Stimulated activated CD8-positive, alpha-beta memory T cell treated with anti-CD3 and anti-CD28 coated beads, Interleukin-2, amount 100 ng/mL, for 1 hour (primary cell): ENCODE measurements around the gene PNMA1.

Experiments
- DNase-seq, 2 donors: peaks; one replicate each; pipeline ENCODE4 v3.0.0-alpha.2; 2020; ENCODE audit warnings: low read depth in 2 of 2

Gene PNMA1

DNA sequence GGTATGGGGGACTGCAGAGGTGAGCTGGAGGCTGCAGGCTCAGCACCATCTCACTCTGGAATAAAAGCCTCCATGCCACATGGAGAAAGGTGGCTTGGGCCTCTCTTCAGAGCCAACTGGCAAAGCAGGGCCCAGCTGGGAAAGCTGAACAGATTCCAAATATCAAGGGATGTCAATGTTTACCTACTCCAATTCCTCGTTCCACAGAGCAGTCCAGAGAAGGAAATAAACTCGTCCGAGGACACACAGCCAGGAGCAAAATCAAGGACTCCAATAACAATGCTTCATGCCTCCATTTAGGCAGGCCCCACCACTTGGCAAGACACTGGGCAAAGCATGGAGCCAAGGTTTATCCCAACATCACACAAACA is 36.3 kb upstream of the PNMA1 start:
- no peak for DNase-seq

- no peak for DNase-seq
Observed at GRCh38 chr14:73749706-73750530, 35.7 kb upstream of the PNMA1 start.

GRCh38 chr14:73748858-73749357 is 34.7 kb upstream of the PNMA1 start:
- no peak for DNase-seq

GRCh38 chr14:73747379-73748211 is 33.4 kb upstream of the PNMA1 start:
- DNase-seq: no peak

DNA sequence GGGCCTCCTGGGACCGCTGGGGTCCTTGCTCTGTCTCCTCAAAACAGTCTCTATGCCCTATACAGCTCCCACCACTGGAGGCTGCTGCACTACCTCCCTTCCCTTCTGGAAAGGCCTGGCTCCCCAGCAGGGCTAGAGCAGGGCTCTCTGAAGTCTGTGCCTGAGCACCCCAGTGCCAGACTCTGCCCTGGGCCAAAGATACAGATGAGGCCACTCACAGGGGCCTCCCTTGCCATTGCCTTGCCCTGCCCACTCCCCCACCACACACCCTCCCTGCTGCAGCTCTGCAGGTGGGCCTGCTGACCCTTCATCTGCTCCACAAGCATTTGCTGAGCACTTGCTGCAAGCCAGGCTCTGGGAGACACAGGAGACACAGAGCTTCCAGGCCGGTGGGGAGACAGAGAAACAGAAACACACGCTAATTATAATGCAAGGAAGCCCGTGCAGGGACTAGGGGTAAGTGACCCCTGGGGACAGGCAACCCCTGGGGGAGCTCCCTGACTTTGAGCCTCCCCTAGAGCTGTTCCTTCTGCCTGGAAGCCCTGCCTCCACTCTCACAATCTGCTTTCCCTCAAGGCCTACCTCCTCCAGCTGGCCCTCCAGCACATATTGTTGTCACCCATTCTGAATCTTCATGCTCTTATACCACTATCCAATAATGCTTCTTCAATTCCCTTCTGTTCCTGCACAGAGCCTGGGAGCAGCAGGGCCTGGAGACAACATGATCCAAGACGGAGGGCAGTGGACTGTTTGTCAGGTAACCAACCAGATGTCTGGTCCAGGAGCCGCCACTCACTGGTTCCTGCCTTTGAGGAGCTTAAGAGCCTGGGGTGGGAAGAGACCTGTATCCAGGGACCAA is 32.6 kb upstream of the PNMA1 start:
- no peak for DNase-seq

GRCh38 chr14:73745571-73746519 is 31.7 kb upstream of the PNMA1 start:
- DNase-seq: no peak

DNA sequence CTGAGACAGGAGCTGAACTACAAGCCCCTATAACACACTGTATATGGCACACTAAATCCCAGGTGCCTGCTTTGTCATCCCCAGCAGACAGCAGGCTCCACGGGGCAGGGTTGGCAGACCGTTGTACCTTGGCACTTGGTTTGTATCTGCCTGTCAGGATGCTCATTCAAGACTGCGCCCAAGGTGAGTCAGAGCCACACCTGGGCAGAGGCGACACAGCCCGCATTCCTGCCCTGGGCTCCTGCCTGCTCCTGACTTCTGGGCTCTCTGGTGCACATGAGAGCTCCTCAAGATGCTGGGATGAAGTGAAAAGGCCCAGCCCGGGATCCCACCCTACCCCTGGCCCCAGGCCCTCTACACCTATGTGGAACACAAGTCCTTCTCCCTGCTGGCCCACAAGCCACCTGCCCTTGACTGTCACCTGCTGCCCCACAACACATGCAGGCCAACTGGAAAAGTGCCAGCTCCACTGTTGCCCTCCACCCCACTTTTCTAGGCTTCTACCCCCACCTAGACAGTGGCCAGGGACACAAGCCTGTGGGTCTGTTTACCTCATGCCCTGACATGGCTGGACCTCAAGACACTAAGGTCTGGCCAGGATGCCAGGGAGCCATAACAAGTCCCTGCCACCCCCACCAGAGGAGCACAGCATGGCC is 30.8 kb upstream of the PNMA1 start:
- DNase-seq: no peak

DNA sequence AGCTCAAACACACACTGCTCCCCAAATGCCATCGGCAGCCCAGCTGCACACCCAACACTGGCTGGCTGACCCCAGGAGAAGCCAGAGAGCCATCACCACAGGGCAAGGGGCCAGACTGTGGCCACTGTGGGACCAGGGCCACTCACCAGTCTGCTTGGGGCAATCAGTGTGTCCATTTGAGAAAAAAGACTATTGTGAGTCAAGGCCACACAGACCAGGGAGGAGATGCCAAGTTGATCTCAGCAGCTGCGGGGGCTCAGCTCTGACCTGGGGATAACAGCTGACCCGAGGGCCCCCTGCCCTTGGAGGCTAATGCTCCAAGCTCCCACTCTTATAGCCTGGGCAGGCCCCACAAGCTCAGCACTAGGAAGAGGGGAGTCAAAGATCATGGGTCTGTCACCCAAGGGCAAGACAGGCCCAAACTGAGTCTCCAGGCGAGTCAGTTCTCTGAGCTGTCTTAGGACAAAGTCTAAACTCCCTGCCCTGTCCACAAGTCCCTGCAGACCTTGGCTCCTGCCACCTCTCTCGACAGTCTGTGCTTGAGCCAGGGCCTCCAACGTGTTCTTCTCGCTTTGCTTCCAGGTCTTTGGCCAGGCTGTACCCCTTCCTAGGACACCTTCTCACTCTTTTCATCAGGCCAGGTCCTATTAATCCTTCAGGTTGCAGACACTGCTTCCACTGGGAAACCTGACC is 30.1 kb upstream of the PNMA1 start:
- no peak for DNase-seq

DNA sequence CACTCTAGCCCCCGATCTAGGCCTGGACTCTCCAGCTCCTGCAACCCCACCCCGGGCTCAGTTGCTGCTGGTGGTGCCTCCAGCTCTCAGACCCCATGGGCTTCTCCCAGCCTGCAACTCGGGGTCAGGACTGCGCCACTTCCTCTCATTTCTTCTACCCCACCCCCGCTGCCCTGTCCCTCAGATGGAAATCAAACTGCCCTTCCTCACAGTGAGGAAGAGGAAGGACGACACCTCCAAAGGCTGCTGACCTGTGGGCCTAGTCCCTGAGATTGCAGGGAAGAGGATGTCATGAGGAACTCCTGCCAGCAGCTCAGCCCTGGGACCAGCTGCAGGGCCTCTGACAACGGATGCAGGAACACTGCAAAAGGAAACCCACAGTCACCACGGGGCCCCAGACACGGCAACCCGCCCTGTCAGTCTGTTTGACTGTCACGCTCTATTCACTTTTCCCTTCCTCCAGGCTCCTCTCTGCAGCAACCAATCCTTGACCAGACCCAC is 29.3 kb upstream of the PNMA1 start:
- DNase-seq: peak in 1 of 2 donors; percentile 43

DNA sequence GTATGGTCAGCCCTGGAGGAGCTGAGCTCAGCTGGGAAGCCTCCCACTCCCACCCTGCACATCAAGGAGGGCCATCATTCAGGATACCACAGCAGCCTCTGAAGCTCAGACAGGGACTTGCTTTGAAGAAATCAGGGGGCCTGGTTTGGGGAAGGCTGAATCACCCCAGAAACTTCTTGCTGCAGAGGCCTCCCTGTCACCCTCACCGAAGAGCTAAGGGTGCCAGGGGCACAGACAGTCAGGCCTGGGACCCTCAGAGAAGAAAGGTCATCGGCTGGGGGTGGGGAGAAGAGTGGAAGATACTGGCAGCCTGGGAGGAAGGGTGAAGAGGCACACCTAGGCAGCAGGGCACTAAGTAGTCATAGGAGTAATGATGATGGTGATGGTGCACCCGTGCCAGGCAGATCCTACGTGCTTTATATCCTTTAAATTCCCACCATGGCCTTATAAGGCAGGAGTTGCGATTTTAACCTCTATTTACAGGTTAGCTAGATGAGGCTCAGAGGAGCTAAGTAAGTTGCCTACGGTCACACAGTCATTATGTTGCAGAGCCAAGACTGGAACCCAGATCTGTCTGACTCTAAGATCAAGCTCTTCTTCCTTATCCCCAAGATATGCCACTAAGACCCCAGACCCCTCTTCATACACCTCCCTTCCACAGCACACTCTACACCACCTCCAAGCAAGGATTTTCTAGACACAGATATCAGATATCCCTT is 28.5 kb upstream of the PNMA1 start:
- DNase-seq: no peak

GRCh38 chr14:73741876-73742519 is 27.8 kb upstream of the PNMA1 start:
- no peak for DNase-seq

DNA sequence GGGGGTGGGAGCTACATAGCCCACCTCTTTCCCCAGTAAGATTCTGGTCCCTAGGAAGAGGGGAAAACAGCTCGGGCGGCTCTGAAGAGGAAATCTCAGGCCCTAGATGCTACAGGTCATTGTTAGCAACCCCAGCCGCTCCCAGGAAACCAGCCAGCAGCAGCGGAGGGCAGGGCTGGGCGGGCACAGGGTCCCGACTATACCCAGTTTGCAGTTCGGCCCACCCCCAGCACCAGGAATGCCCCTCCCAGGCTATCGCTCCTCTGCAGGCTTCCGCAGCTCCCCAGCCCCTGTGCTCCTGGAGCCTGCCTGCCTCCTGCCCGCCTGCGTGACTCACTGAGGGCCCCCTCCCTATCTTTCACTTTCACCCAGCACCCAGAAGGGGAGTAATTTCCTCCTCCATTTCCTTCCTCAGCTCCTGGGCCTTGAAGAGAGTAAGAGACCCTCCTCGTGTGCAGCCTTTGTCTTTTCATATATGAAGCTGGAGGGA is 27.2 kb upstream of the PNMA1 start:
- peak; percentile 47 to 48 for DNase-seq

GRCh38 chr14:73740618-73741326 is 26.6 kb upstream of the PNMA1 start:
- no peak for DNase-seq

DNA sequence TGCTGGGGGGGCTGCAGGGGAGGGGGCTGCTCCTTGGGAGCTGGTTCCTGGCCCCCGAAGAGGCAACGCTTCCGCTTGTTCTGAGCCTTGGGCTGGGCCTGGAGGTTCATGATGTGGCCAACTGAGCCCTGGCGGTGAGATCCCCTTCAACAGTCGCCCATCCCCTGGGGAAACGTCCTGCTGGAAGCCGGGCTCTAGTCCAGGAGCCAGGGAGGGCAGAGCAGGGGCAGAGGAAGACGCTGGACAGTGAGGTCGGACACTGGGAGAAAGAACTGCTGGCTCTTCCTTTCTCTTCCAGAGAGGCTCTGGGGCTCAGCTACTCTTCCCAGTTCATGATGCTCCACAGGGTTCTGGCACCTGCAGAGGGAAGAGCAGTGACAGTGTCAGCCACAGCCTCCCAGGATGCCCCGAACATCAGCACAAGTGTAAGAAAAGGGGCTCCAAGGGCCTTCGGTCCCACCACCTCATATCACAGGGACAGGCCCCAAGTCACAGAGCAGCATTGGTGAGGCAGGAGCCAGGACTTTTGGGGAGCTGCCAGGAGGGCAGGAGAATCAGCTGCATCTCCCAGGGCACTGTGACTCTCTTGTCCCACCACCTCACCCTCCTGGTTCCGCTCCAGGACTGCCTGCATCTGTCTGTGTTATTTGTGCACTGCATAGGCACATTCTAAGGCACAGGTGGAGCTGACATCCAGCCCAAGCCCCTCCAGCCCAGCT is 25.9 kb upstream of the PNMA1 start:
- no peak for DNase-seq

GRCh38 chr14:73739174-73739898 is 25.2 kb upstream of the PNMA1 start:
- DNase-seq: no peak
